H1 (cell line): ENCODE results near the gene WDR91. TPM values are rescaled to one million over a fixed set of nuclear protein-coding genes. Genes with fewer than 3 reads are reported as not detected.

Source experiments
- ASH2L ChIP-seq: fragments of 200-600, 300-600 bp; sonication (generic); IDR thresholded peaks from one replicate; pipeline ENCODE4 v1.7.1; 2017; ENCODE audit warnings: low read length
- BACH1 ChIP-seq: IDR thresholded peaks from 2 replicates; pipeline ENCODE4 v1.6.1; 2012; ENCODE audit warnings: low read length, improper control_type of control experiment
- CEBPB ChIP-seq: IDR thresholded peaks from 2 replicates; pipeline ENCODE4 v1.6.1; 2012; ENCODE audit warnings: low read depth, low read length
- EGR1 ChIP-seq: IDR thresholded peaks from 2 replicates; pipeline ENCODE4 v1.6.1; 2011; ENCODE audit warnings: low read depth, low read length, borderline replicate concordance
- GTF2F1 ChIP-seq: IDR thresholded peaks from 2 replicates; pipeline ENCODE4 v1.6.1; 2012; ENCODE audit warnings: low read depth, low read length, improper control_type of control experiment, borderline replicate concordance
- JUND ChIP-seq: IDR thresholded peaks from 2 replicates; pipeline ENCODE4 v1.6.1; 2011; ENCODE audit warnings: mild to moderate bottlenecking, improper control_type of control experiment, low read length
- KDM4A ChIP-seq: IDR thresholded peaks from one replicate; pipeline ENCODE4 v1.7.1; 2012; ENCODE audit warnings: low read depth, mild to moderate bottlenecking, moderate library complexity, low read length, inconsistent platforms; ENCODE audit not compliant: severe bottlenecking
- PHF8 ChIP-seq: fragments of 200-600 bp; sonication (generic); conservative IDR thresholded peaks from 2 replicates; pipeline ENCODE4 v1.7.1; 2012; ENCODE audit warnings: low read depth, mild to moderate bottlenecking, inconsistent platforms, low read length, moderate library complexity
- POLR2AphosphoS5 ChIP-seq: IDR thresholded peaks from 2 replicates; pipeline ENCODE4 v1.6.1; 2011; ENCODE audit warnings: low read depth, low read length
- SIRT6 ChIP-seq: IDR thresholded peaks from one replicate; pipeline ENCODE4 v1.7.1; 2012; ENCODE audit warnings: low read length, inconsistent platforms
- TAF1 ChIP-seq: IDR thresholded peaks from 2 replicates; pipeline ENCODE4 v1.6.1; 2011; ENCODE audit warnings: mild to moderate bottlenecking, low read depth, low read length
- TCF12 ChIP-seq: IDR thresholded peaks from 2 replicates; pipeline ENCODE4 v1.6.1; 2011; ENCODE audit warnings: low read depth, mild to moderate bottlenecking, low read length
- polyA plus RNA-seq, 7 experiments: library from polyadenylated mRNA; depleted of rRNA in 3 of 7; stranded (reverse) in 5 of 7; unstranded in 2 of 7; fragments of >200 nt in 5 of 7; fragments of 200-250 nt in 2 of 7; gene quantifications; 1 replicate in 5 of 7; 2 replicates in 1 of 7; 4 replicates in 1 of 7; pipeline versions ENCODE4 v1.2.1 to v1.2.3, GENCODE V29; 2011 to 2013; ENCODE audit warnings: missing spikeins in 2 of 7, mixed read lengths in 2 of 7
- total RNA-seq: library from RNA; stranded (reverse); fragmentation: NEBNext Ultra II Directional; extraction: Animal tissue kit (Norgen Biotek cat#: 25700); gene quantifications from 2 replicates; pipeline ENCODE4 v1.2.1, GENCODE V29; 2021
- TF ChIP-seq, protein P1 (sequence below): IDR thresholded peaks from 2 replicates; pipeline ENCODE4 v1.6.1; 2011; ENCODE audit warnings: low read depth, mild to moderate bottlenecking, low read length; ENCODE audit not compliant: insufficient read depth

The WDR91 gene
- total and polyA plus RNA-seq, 2 of the 8 experiments (the other 6 are each of a cell fraction or from before 2014, with no cell fraction given): 8.2 to 14.7 TPM

DNA sequence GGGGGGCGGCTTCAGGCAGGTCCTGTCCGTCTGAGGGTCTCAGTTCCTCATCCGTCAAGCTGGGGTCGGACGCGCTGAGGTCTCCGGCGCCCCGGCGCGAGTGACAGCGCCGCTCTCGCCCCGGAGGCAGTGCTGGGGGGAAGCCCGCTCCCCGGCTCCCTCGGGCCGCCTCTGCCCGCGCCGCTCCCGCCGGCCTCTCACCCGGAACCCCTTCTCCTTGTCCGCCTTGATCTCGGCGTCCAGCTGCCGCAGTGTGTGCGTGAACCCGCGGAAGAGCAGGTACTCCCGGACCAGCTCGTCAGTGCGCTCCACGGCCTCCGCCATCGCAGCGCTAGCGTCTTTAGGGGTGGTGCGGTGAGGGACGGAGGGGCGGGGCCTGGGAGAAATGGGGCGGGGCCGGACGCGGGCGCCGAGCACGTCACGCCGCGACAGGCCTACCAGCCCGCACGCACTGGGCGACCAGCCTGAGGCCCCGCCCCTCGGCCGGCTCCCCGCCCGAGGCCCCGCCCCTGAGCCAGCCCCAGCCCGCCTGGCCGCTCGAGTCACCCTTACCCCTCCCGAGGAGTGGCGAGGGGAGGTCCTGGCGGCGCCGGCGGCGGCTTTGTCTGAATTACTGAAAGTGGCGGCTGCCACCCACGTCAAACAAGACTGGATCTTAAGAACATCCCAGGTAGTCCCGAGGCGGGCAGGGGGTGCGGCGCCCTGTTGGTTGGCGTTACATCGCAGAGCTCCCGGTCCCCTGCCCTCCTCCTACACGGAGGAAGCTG lies at the start of gene WDR91 (continued):
- TF ChIP-seq ASH2L: peak; percentile 84
- TF ChIP-seq KDM4A: peak; percentile 89
- TF ChIP-seq SIRT6: no peak
- TF ChIP-seq, protein P1, sequence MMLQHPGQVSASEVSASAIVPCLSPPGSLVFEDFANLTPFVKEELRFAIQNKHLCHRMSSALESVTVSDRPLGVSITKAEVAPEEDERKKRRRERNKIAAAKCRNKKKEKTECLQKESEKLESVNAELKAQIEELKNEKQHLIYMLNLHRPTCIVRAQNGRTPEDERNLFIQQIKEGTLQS: no peak
- TF ChIP-seq BACH1: no peak
- TF ChIP-seq PHF8: peak; percentile 61
- TF ChIP-seq POLR2AphosphoS5: peak; percentile 72
- no peak for TF ChIP-seq TCF12
- peak; percentile 87 for TF ChIP-seq TAF1
- TF ChIP-seq CEBPB: no peak
- no peak for TF ChIP-seq JUND
- no peak for TF ChIP-seq EGR1
- TF ChIP-seq GTF2F1: no peak
